WI38 (cell line): ENCODE results near the gene PMPCA.

Source experiments
- H3K4me3 ChIP-seq: 2 replicates; pipeline ENCODE4 v1.5.1; 2011; ENCODE audit warnings: low read depth, mild to moderate bottlenecking, control low read depth, low read length
- TF ChIP-seq, protein P1 (sequence below): IDR thresholded peaks from 2 replicates; pipeline ENCODE4 v1.5.1; 2012; ENCODE audit warnings: low read depth, mild to moderate bottlenecking, control low read depth, low read length

Gene PMPCA

DNA sequence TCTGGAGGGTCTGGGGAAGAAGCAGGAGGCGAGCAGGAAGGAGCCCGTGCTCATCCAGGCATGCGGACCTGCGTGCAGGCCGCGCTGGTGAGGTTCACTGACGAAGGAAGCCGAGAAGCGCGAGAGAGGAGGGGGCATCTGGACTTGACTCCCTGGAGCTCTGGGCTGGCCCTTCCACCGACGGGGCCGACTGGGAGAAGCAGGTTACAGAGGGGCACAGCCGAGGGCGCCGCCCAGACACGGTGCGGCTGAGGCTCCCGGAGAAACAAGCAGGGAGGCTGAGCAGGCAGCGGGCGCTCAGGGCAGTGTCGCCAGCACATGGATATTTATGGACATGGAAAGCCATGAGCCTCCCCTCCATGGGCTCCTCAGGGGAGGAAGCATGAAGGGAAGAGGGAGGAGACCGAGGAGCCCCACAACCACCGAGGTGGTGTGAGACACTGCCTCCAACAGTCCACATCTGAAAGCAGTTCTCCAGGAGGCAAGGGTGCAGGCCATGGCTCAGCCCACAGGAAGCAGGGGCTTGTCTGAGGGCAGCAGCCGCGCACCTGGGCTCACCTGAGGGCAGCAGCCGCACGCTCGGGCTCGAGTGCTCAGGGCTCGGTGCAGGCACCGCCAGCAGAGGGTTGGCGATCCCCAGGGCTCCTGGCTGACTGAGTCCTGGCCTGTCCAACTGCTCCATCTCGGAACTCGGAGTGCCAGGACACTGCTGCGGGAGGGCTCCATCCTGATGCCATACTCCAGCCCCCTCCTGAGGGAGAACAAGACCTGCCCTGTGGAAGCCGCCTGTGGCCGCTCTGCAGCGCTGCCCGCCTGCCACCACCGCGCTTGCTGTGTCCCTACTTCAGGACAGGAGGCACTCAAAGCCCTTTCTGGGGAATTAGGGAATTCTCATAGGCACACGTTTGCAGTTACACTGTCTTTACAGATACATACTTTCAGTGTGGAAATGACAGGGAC lies 44.9 kb downstream of the PMPCA start:
- TF ChIP-seq, protein P1, sequence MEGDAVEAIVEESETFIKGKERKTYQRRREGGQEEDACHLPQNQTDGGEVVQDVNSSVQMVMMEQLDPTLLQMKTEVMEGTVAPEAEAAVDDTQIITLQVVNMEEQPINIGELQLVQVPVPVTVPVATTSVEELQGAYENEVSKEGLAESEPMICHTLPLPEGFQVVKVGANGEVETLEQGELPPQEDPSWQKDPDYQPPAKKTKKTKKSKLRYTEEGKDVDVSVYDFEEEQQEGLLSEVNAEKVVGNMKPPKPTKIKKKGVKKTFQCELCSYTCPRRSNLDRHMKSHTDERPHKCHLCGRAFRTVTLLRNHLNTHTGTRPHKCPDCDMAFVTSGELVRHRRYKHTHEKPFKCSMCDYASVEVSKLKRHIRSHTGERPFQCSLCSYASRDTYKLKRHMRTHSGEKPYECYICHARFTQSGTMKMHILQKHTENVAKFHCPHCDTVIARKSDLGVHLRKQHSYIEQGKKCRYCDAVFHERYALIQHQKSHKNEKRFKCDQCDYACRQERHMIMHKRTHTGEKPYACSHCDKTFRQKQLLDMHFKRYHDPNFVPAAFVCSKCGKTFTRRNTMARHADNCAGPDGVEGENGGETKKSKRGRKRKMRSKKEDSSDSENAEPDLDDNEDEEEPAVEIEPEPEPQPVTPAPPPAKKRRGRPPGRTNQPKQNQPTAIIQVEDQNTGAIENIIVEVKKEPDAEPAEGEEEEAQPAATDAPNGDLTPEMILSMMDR, result no peak
- H3K4me3 ChIP-seq, result no peak overlapping the region

DNA sequence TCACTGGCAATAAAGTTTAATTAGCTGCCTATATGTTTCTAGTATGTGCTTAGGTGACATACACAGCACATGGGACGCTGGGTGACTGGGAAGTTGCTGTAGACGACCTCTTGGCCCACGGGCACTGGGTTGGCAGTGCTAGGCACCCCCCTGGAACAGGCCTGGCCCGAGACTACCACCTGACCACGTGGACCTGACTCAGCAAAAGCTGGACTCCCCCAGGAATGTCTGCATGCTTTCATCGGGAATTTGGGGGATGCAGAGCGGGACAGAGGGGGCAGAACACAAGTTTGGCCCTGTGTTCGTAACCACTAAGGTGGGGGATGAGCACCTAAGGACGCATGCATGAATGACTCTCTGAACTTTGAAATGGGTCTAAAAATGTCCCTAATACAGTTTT lies 45.8 kb downstream of the PMPCA start:
- TF ChIP-seq, protein P1, result no peak
- H3K4me3 ChIP-seq, result no peak overlapping the region

DNA sequence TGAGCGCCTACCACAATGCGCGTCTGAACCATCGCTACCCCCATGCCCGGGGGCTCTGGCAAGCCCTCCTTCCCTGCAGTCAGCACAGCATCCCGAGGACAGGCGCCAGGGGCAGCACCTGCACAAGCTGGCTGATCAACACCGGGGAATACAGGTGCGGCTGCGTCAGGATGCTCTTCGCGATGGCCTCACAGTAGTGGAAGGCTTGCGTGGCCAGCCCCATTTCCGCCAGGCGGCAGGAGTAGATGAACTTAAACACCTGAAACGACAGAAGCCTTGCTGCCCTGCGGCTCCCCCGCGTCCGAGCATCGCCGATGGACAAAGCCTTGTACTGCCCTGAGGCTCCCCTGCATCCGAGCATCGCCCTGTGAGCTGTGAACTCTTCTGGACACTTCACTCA lies 46.9 kb downstream of the PMPCA start:
- H3K4me3 ChIP-seq, result no peak overlapping the region
- TF ChIP-seq, protein P1, result no peak

DNA sequence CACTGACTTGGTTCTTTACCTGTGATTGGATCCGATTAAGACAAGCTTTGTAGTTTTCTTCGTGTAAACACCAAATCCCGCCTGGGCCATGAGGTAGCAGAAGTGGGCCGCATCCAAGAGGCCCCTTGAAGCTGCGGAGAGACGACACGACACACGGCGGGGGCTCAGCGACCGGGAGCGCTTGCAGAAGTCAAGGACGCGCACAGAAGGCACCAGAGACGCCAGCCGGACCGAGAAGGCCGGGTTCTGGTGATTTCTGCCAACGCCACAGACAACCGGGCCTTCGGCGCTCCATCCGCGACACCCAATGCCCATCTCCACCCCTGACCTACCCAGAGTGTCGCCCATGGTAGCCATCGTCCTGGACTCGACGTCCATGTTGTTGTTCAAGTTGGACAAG lies 49.0 kb downstream of the PMPCA start:
- no peak overlapping the region for H3K4me3 ChIP-seq
- TF ChIP-seq, protein P1, result no peak

DNA sequence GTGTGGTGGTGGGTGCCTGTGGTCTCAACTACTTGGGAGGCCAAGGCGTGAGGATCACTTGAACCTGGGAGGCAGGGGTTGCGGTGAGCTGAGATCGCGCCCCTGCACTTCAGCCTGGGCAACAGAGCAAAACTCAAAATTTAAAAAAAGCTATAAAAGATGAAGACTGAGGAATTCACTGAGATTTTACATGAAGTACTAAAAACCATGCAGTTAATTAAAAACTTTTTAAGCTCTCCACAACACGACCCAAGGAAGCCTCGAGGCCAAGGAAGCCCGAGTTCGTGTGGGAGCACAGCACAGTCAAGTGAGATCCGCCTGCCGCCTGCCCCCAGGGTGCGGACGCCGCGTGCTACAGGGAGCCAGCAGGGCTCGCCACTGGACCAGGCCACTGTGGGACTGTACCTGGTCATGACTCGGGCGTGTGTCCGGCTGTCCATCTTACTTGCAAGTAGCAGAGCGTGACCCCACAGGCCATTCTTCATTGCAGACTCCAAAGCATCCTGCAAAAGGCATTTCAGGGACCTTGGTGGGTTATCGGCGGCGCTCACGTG lies 50.4 kb downstream of the PMPCA start:
- TF ChIP-seq, protein P1, result no peak
- no peak overlapping the region for H3K4me3 ChIP-seq

DNA sequence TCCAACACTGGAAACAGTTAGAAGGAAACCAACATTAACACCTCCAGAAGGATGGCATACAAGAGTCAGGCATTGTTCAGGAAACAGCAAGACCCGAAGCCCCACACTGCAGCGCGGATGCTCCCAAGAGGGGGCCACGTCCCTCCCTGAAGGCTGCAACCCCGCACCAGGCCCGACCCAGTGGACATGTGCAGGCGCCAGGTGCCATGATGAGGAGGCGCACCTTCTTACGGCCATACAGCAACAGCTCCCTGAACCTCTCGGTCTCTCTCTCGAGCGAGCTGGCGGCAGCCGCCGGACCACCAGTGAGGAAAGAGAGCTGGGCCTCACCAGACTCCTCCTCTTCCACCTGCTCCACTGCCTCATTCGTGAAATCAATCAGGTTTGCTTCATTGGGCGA lies 52.2 kb downstream of the PMPCA start:
- TF ChIP-seq, protein P1, result no peak

DNA sequence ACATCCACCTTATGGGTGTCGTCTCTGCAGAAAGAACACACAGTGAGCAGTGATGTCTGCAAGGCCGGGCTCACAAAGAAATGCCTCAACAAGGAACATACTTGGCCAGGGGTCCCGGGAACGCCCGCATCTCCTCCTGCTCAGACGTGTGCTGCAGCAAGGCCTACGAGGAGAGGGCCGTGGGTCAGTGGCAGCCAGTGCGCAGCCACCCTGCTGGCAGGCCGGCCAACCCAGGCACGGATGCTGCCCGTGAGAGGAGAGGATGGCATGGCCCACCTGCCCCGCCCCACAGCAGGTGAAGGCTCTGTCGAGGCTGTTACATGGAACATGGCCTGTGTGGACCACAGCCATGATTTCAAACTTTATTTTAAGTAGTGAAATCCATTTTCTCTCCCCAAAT lies 53.1 kb downstream of the PMPCA start:
- TF ChIP-seq, protein P1, result no peak
- no peak overlapping the region for H3K4me3 ChIP-seq

More for the DNA sequence above, 52.2 kb downstream of the PMPCA start:
- H3K4me3 ChIP-seq, result no peak overlapping the region
